Cardiac septum (tissue), 1 donor: ENCODE measurements around the gene HFE. TPM values are rescaled to one million over a fixed set of nuclear protein-coding genes. Genes with fewer than 3 reads are reported as not detected.

ENCODE experiments used
- DNase-seq: peaks from one replicate; pipeline ENCODE4 v3.0.0-alpha.2; 2020; ENCODE audit warnings: low spot score
- intact Hi-C: fragments of 100-400 bp; cut with DNase I; formaldehyde crosslinking; loops from one replicate; pipeline ENCODE4 v1.14.0; 2022
- total RNA-seq: library from RNA; stranded (reverse); fragmentation: NEBNext Ultra II Directional; extraction: Animal tissue kit (Norgen Biotek cat#: 25700); gene quantifications from one replicate; pipeline ENCODE4 v1.2.1, GENCODE V29; 2021
- donor health status: DM: no; HTN: no; CAD: no.

The HFE gene
- total RNA-seq, 1 donor from 2014 or later = 2.4 TPM

DNA sequence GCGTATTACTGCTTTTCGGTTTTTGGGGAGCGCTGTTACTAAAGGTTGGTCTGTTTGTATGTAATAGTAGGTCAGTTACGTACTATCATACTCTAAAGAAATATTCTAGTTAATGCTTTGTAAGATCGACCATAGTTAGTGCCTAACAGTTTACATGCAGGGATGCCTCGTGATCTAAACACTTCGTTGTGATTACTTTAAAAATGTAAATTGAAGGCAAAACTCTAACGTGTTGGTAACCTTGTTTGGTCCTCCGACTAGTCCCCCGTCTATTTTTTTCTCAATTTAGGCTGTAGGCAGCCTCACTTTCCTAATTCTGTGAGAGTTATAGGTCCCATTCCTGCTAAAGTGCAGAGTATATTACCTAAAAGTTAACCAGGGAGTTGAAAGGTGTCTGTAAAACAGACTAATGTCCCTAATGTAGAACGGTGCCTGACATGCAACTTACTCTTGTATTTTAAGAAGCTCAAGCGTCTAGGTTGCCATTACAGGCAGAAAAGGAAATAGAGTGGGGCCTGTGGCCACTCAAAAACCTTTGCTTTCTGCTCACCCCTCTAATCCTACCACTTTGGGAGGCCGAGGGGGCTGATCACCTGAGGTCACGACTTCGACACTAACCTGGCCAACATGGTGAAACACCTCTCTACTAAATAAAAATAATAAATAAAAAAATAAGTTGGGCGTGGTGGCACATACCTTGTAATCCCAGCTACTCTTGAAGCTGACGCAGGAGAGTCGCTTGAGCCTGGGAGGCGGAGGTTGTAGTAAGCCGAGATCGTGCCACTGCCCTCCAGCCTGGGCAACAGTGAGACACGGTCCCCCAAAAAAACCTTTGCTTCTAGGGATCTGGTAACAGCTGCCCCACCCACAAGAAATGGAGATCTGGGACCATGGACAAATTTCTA, 37.8 kb downstream of the HFE start:
- DNase-seq = no peak
- intact Hi-C loops = loop anchor here (10.0 kb wide), 2 partner anchors 160 to 1010 kb away; a partner anchor contains a TSS

DNA sequence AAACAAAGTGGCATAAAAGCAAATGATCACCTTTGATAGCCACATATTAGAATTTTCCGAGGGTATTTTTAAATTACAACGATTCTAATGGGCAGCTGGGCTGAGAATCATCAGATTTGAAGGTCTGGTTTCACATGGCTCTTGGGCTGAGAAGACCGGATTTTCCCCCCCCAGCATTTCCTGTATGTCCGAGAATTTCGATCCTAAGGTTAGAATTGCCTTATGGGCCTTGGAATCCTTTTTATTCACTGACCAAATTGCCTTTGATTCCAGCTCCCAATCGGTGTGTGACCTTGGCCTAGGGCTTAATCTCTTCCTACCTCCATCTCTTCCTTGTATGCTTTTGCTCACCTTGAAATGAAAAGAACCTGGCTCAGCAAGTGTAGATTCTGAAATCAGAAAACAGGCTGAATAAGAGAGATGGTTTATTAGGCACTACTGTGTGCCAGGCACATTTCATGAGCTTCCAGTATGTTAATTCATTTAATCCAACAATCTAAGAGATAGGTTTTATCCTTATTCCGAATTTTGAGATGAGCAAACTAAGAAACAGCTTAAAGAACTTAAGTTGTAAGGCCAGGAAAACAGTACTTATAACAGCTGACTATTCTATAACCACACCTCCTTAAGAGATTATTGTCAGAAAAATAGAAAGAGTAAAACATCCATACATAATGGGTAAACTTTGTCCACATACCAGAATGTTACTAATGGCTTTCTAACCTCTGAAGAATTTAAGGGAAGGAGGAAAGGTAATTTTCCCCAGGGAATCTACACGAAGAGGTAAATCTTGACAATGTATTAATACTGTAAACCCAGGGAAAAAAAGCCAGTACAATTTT, 39.4 kb downstream of the HFE start:
- intact Hi-C loops = loop anchor here (1.0 to 10.0 kb wide), 3 partner anchors 30 to 1008 kb away; a partner anchor contains a TSS
- DNase-seq = no peak

DNA sequence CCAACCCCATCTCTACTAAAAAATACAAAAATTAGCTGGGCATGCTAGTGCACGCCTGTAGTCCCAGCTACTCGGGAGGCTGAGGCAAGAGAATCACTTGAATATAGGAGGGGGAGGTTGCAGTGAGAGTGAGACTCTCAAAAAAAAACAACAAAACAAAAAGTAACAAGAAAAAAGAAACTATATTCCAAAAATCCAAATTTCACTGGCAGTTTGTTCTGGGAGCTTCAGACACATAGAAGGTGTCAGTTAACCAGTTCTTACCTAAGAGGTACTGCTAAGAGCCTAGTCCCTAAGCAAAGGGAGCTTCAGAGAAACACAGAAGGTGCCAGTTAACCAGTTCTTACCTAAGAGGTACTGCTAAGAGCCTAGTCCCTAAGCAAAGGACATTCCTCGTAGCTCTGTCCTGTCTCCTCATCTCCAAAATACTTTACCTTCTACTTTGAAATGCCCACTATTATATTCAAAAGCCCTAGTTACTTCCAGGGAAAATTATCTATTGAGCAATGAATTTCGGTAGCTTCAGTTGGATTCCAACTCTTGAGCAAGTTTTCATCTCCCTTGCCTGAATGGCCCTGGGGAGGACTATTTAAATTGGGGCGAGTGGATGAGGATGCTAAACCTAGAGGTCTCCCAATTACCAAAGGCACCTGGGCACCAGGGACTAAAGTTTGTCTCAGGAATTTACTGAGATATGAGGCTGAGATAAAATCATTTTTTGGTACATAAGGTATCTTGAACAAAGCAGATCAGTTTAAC, 41.0 kb downstream of the HFE start:
- no peak for DNase-seq
- intact Hi-C loops = loop anchor here (10.0 kb wide), 2 partner anchors 157 to 1007 kb away; a partner anchor contains a TSS

DNA sequence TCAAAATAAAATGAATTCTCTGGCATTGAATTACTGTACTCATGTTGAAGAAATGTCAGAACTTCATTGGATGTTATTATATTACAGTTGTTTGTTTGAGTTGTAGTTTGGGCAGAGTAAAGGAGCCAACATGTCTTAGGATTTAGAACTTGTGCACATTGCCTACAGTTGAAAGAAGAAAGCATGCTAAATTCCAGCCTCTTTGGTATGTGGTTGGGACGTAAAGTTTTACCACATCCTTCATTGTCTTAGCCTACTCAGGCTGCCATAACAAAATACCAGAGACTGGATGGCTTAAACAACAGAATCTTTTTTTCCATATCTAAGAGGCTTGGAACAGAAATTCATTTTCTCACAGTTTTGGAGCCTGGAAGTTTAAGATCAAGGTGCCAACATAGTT, 42.4 kb downstream of the HFE start:
- intact Hi-C loops = loop anchor here (10.0 kb wide), 2 partner anchors 155 to 1005 kb away; a partner anchor contains a TSS
- DNase-seq = no peak

DNA sequence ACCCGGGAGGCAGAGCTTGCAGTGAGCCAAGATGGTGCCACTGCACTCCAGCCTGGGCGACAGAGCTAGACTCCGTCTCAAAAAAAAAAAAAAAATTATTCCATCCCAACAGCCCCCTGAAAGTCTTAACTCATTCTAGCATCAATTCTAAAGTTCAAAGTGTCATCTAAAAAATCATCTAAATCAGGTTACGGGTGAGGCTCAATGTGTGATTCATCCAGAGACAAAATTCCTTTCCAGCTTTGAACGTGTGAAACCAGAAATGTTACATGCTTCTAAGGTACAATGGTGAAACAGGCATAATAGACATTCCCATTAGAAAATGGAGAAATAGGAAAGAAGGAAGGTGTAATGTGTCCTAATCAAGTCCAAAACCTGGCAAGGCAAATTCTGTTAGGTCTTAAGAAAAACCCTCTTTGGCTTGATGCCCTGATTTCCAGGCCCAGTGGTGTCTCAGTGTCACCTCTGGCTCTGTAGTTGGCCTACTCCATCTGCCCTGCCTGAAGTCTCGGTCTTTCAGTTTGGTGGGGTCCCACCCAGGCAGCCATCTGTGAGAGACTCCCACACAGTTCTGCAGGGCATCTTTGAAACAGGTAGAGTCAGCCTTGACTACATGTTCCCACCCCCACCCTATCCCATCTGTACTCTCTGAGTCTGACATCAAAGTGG, 43.5 kb downstream of the HFE start:
- intact Hi-C loops = no loop called here
- no peak for DNase-seq

DNA sequence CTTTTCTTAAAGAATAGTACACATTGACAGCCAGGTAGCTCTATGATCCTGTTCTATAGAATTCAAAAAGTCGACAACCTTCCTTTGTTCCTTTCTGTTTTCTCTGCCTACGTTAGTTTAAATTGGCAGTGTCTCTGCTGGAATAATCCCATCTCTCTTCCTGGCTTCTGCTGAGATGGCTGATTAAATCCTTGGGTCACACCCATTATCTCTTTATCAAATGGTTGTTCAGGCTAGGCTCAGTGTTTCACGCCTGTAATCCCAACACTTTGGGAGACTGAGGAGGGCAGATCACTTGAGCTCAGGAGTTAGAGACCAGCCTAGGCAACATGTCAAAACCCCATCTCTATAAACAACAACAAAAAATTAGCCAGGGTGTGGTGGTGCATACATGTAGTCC, 44.4 kb downstream of the HFE start:
- DNase-seq = no peak
- intact Hi-C loops = no loop called here

DNA sequence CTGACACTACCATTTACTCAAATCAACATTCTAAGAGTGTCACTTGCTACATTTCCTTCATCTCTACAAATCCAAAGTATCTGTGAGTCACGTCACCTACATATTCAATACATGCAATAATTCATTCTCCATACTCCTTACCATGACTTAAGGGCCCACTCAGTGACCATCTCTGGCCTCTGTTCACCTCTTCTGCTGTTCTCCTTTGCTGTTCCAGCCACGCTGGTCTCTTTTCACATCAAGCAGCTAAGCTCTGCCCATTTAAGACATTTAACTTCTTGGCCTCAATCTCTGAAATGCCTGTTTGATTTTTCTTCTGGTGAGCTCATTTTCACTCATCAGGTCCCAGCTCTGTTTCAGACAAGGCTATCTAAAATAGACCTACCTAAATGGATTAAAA, 46.5 kb downstream of the HFE start:
- intact Hi-C loops = no loop called here
- DNase-seq = no peak

DNA sequence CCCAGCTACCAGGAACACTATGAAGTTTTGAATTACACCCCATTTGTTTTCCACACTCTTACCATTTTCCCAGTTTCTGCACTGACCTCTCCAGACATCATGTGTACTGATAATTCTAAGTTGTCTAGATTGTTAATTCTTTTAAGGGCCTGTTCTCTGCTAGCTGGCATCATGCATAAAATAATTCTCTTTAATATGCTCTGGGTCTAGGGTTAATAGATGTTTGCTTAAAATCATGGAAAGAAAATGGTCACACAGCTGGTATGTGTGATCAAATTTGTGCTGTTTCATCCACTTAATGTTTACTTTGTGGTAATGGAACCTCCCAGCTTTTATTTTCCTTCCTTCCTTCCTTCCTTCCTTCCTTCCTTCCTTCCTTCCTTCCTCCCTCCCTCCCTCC, 49.1 kb downstream of the HFE start:
- intact Hi-C loops = no loop called here

DNA sequence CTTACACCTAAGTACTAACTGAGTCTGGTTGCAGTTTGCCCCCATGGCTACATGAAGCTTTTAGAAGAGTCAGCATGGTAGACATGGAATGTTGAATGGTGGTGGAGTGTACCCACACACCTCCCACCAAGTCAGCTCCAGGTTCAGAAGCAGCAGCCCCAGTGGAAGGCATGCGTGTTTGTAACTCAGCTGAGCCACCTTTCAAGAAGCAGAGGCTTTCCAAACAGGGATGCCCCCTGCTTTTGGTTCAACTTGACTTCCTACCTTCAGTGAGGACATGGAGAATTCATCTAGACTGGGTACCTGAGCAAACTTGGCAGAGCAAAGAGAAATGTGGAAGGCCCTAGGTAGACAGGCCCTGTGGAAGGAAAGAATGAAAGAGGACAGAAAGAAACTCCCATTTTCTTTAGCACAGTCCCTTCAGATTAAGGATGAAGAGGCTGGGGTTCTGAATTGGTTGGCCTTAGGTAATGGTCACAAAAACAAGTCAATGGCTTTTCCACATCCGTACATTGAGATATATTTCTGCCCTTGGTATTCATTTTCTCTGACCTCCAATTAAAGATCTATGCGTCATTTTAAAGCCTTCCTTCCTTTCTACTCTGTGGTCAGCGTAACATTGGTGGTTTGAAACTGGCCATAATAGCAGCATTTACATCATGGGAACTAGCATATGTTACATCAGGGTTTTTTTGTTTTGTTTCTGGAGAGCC, 53.2 kb downstream of the HFE start:
- intact Hi-C loops = no loop called here
- DNase-seq = no peak

More for the DNA sequence above, 49.1 kb downstream of the HFE start:
- DNase-seq = no peak

DNA sequence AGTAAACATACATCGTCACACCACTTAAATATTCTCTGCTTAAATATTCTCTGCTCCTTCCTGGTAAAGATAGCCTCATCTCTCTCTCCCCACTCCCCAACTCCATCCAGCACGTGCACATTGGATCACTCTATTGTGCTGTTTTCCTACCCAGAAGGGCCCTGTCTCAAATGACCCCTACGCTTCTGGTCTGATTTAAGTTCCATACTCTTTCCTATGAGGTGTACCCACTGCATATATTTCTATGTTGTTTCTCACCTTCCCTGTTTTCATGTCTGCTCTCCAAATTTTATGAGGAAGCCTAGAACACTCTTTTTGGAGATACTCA, 53.7 kb downstream of the HFE start:
- no peak for DNase-seq
- intact Hi-C loops = no loop called here

DNA sequence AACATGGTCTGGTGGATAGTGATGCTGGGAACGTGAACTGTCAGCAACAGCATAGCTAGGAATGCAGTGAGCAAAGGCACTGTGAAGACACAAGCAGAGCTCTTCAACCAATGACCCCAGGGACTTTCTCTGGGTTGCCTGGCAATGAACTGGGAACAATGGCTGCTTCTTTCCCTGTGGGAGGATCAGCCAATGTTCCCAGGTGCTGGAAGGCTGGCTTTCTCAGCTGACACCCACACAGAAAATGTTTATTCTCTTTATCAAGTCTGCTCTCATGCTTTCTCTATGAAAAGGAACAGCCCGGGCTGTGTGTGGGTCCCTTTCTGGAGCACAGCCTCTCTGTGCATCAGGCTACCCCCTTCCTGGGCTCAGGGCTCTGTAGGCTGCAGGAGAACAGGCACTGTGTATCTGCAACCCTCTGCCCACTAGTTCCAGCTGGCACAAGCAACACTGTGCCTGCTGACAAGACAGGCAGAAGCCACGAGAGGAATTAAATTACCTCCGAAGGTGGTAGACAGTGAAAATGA, 54.2 kb downstream of the HFE start:
- no peak for DNase-seq
- intact Hi-C loops = no loop called here

DNA sequence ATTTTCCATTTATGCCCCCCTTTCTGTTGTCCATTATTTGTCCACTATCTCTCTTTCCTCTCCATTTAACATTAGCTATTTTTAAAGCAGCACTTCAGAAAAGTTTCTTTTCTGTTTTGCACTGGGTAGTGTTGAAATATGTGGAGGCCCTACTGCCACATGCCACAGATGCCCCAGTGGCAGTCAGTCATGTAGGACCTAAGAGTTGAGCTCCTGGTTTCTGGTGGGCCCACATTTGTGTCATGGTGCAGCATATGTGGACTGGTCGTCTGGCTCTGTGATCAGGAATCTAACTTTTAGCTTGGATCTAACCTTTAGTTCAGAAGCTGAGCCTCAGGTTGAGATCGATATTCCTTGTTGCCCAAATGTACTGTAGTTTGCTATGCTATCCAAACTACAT, 54.8 kb downstream of the HFE start:
- no peak for DNase-seq
- intact Hi-C loops = no loop called here

Other genes with a start within 250 kb of the HFE start
- not detected for gene SLC17A3, start 213.2 kb upstream of the HFE start, total RNA-seq
- not detected for gene SLC17A2, start 156.7 kb upstream of the HFE start, total RNA-seq
- gene TRIM38, start 124.6 kb upstream of the HFE start, total RNA-seq = 2.5 TPM